ENCODE data around the gene PPFIA2. TPM values are rescaled to one million over a fixed set of nuclear protein-coding genes. Genes with fewer than 3 reads are reported as not detected.

Gene PPFIA2
- total and polyA plus RNA-seq, 8 donors: 0.15 to 9.9 (median 2.2) TPM

DNA sequence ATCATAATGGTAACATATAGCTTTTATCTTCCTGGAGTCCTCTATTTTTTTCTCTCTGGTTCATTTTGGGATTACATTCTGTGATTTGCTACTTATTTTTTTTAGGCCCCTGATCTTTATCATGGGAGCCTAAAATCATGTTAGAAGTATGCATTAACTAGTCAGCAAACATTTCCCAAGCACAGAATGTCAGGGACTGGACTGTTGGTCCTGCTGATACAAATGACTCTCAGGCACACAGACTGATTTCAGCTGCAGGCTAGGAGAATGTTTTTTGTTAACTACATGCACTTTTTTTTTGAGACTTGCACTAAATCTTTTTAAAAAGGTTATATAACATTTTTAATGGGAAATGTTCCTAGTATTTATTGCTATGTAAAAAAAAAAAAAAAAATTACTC, 550.1 kb downstream of the PPFIA2 start:
- Histone ChIP-seq H3K27ac (no peak overlapping the region), H3K36me3 (no peaks in the 10 kb centered on the region), H3K27me3 (no peaks in the 10 kb centered on the region), H3K9me3 (no peaks in the 10 kb centered on the region), H3K4me3 (no peak overlapping the region), H3K4me1 (peaks cover 0 to 9% (median 4%) of the 10 kb centered on the region in 4 donors)
- TF ChIP-seq, protein P1, sequence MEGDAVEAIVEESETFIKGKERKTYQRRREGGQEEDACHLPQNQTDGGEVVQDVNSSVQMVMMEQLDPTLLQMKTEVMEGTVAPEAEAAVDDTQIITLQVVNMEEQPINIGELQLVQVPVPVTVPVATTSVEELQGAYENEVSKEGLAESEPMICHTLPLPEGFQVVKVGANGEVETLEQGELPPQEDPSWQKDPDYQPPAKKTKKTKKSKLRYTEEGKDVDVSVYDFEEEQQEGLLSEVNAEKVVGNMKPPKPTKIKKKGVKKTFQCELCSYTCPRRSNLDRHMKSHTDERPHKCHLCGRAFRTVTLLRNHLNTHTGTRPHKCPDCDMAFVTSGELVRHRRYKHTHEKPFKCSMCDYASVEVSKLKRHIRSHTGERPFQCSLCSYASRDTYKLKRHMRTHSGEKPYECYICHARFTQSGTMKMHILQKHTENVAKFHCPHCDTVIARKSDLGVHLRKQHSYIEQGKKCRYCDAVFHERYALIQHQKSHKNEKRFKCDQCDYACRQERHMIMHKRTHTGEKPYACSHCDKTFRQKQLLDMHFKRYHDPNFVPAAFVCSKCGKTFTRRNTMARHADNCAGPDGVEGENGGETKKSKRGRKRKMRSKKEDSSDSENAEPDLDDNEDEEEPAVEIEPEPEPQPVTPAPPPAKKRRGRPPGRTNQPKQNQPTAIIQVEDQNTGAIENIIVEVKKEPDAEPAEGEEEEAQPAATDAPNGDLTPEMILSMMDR (IDR thresholded peaks at IDR 0.05): no peak
- TF ChIP-seq POLR2A (IDR thresholded peaks at IDR 0.05) (no peak), POLR2AphosphoS5 (IDR thresholded peaks at IDR 0.05) (no peak), EP300 (IDR thresholded peaks at IDR 0.05) (no peak)
- intact Hi-C loops (cut with DNase I; ENCODE audit: low total_unique reads): no loop called here
- no peak for DNase-seq

DNA sequence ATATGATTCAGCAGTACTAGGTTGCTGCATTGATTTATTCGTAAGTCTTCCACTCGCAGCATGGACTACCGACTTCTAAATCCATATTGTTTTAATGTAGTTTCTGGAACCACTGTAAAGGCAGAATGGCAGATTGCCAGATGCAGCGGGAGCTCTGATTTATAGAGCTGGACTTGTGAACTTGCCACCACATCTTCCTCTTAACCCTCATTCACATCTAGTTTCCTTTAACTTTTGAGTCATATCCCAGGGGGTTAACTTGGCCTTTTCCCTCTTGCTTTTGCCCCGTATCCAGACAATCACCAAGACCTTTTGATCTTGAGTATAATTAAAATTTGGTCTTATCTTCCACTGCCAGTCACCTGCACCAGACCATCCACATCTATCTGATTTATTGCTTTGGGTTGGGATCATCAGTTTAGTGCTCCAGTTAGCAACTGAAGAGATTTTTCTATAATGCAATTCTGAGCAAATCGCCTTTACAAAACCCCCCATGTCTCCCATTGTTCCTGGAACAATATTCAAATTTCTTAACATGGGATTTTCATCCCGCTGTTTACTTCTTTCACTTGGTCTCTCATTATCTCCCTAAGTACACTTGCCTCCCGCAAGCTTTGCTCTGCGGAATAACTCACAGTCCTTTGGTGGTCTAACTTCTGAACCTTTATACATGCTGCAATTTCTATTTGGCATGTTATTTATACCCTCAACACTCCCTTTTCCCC, 550.8 kb downstream of the PPFIA2 start:
- TF ChIP-seq POLR2AphosphoS5 (IDR thresholded peaks at IDR 0.05): no peak
- no peak for TF ChIP-seq POLR2A (IDR thresholded peaks at IDR 0.05)
- TF ChIP-seq, protein P1 (IDR thresholded peaks at IDR 0.05): no peak
- no peaks in the 10 kb centered on the region for H3K9me3 ChIP-seq
- no peak overlapping the region for H3K4me3 ChIP-seq
- no peaks in the 10 kb centered on the region for H3K27me3 ChIP-seq
- DNase-seq: peak in 1 of 2 donors; percentile 39
- H3K4me1 ChIP-seq: peaks cover 0 to 9% (median 4%) of the 10 kb centered on the region in 4 donors
- H3K36me3 ChIP-seq: no peaks in the 10 kb centered on the region
- H3K27ac ChIP-seq: no peak overlapping the region
- 51 to 67% (median 55%) methylated on average over 9 of the region's 9 CpGs for WGBS, 5 donors
- intact Hi-C loops (cut with DNase I; ENCODE audit: low total_unique reads): no loop called here

Data from stomach (tissue), 9 donors.